K562 (cell line): ENCODE results near the gene HOXB3. TPM values are rescaled to one million over a fixed set of nuclear protein-coding genes. Genes with fewer than 3 reads are reported as not detected.

Source experiments
- AFF1 ChIP-seq, 2 experiments: fragments of 450-650 bp; IDR thresholded peaks; 2 replicates each; pipeline ENCODE4 v1.6.1; 2018; ENCODE audit warnings: mild to moderate bottlenecking in 2 of 2, low read depth in 1 of 2; ENCODE audit not compliant: partially characterized antibody in 2 of 2
- BRD4 ChIP-seq: fragments of 200-600 bp; sonication (generic); IDR thresholded peaks from 2 replicates; pipeline ENCODE4 v1.6.1; 2017; ENCODE audit warnings: inconsistent platforms
- CBX8 ChIP-seq: fragments of 200-600 bp; sonication (generic); IDR thresholded peaks from 2 replicates; pipeline ENCODE4 v1.6.1; 2012; ENCODE audit warnings: borderline replicate concordance, mixed run types, low read depth, mild to moderate bottlenecking, moderate library complexity, mixed read lengths, low read length, control low read depth, inconsistent platforms; ENCODE audit not compliant: poor library complexity, severe bottlenecking; ENCODE audit errors: extremely low read depth
- CLOCK ChIP-seq: fragments of 250-450 bp; sonication (Bioruptor Pico); IDR thresholded peaks from 2 replicates; pipeline ENCODE4 v1.4.0; 2020; ENCODE audit warnings: mild to moderate bottlenecking, moderate library complexity, borderline replicate concordance
- GABPB1 ChIP-seq: sonication (generic); formaldehyde crosslinking; IDR thresholded peaks from 2 replicates; pipeline ENCODE4 v1.8.0; 2022; ENCODE audit warnings: mild to moderate bottlenecking, missing genetic modification reagents
- HBP1 ChIP-seq: fragments of 450-650 bp; formaldehyde crosslinking; IDR thresholded peaks from 2 replicates; pipeline ENCODE4 v1.4.0; 2022; ENCODE audit warnings: missing genetic modification characterization
- NEUROD1 ChIP-seq: fragments of 150-350 bp; IDR thresholded peaks from 2 replicates; pipeline ENCODE4 v1.6.1; 2014; ENCODE audit warnings: borderline replicate concordance, low read length, low read depth; ENCODE audit not compliant: partially characterized antibody
- SIN3B ChIP-seq: fragments of 450-650 bp; IDR thresholded peaks from 2 replicates; pipeline ENCODE4 v1.6.1; 2017; ENCODE audit warnings: low read depth, mild to moderate bottlenecking, moderate library complexity
- SMARCC2 ChIP-seq: fragments of 450-650 bp; IDR thresholded peaks from 2 replicates; pipeline ENCODE4 v1.6.1; 2017; ENCODE audit warnings: antibody characterized with exemption, moderate library complexity, mild to moderate bottlenecking, low read depth
- SREBF1 ChIP-seq: fragments of 150-350 bp; IDR thresholded peaks from 2 replicates; pipeline ENCODE4 v1.6.1; 2014; ENCODE audit warnings: antibody characterized with exemption, low read depth, low read length, borderline replicate concordance
- TSC22D4 ChIP-seq: fragments of 450-650 bp; IDR thresholded peaks from 2 replicates; pipeline ENCODE4 v1.6.1; 2016; ENCODE audit warnings: missing genetic modification characterization, missing biosample characterization, control low read depth
- ZC3H11A ChIP-seq: IDR thresholded peaks from 2 replicates; pipeline ENCODE4 v1.6.1; 2012; ENCODE audit warnings: low read depth, low read length, improper control_type of control experiment
- ZEB2 ChIP-seq: fragments of 450-650 bp; IDR thresholded peaks from 2 replicates; pipeline ENCODE4 v1.6.1; 2016
- ZNF174 ChIP-seq: fragments of 250-450 bp; sonication (Bioruptor Pico); IDR thresholded peaks from 2 replicates; pipeline ENCODE4 v1.4.0; 2020; ENCODE audit warnings: mild to moderate bottlenecking
- ZNF175 ChIP-seq: fragments of 200-800 bp; sonication (Bioruptor generic); IDR thresholded peaks from 2 replicates; pipeline ENCODE4 v1.6.1; 2016; ENCODE audit warnings: low read depth, mild to moderate bottlenecking, missing genetic modification characterization, missing compliant biosample characterization
- ZNF263 ChIP-seq: sonication (generic); formaldehyde crosslinking; IDR thresholded peaks from 2 replicates; pipeline ENCODE4 v1.8.0; 2022; ENCODE audit warnings: mild to moderate bottlenecking, missing genetic modification reagents, borderline replicate concordance
- ZNF655 ChIP-seq: fragments of 250-450 bp; sonication (Bioruptor Pico); IDR thresholded peaks from 2 replicates; pipeline ENCODE4 v1.5.0; 2021
- polyA plus RNA-seq, 8 experiments: library from polyadenylated mRNA; depleted of rRNA in 4 of 8; stranded (reverse) in 5 of 8; unstranded in 3 of 8; fragments of >200 nt; fragmentation: Nextera tagmentation in 2 of 8; fragmentation: Illumina TruSeq in 1 of 8; extraction: Ambion mirVana in 2 of 8; extraction: Trizol in 1 of 8; gene quantifications; 2 replicates each; pipeline versions ENCODE4 v1.2.1 to v1.2.3, GENCODE V29; 2011 to 2014; ENCODE audit warnings: inconsistent platforms in 1 of 8, missing spikeins in 1 of 8
- total RNA-seq, 7 experiments: library from RNA; depleted of rRNA in 6 of 7; stranded (reverse); fragments of >200 nt in 6 of 7; fragmentation: Illumina TruSeq in 2 of 7; extraction: Trizol in 2 of 7; gene quantifications; 2 replicates each; pipeline versions ENCODE4 v1.2.1 to v1.2.3, GENCODE V29; 2011 to 2021; ENCODE audit warnings: low replicate concordance in 1 of 7

Gene HOXB3
- total and polyA plus RNA-seq, 9 of the 15 experiments (the other 6 are each of a cell fraction or from before 2014, with no cell fraction given): 2.4 to 41.3 (median 20.2) TPM

- TF ChIP-seq SIN3B (no peak), ZC3H11A (no peak), ZEB2 (peak; percentile 36), AFF1 (IDR thresholded peaks at IDR 0.05; ENCODE audit: low read depth in 1 of 2, partially characterized antibody in 2 of 2) (peak; percentile 56 to 76), CLOCK (CRISPR knock-in tag) (no peak), ZNF175 (peak; percentile 83; the same call in 1 of the 2 replicates), ZNF174 (no peak), TSC22D4 (no peak), GABPB1 (CRISPR knock-in tag) (peak; percentile 72; the same call in 1 of the 2 replicates), HBP1 (CRISPR knock-in tag) (no peak), NEUROD1 (peak; percentile 89), SREBF1 (no peak), ZNF263 (CRISPR knock-in tag) (no peak), BRD4 (no peak), ZNF655 (no peak), SMARCC2 (no peak), CBX8 (no peak)
Measured at GRCh38 chr17:48626245-48627117, 36.4 kb upstream of the HOXB3 start, which contains the start of gene HOXB9 (continued).
